NCI-H526 treated with DMSO at 0.1 percent for 48 hours (cell line): ENCODE results near the gene CUL3.
"Not testable (repeated sequence)": the region's sequence is repeated elsewhere in the genome, so short reads cannot be mapped to it uniquely, and the experiment has no call there.

ENCODE experiments used
- DNase-seq: peaks from one replicate; lab custom pipeline; 2025; lab: John Stamatoyannopoulos, UW

The CUL3 gene

DNA sequence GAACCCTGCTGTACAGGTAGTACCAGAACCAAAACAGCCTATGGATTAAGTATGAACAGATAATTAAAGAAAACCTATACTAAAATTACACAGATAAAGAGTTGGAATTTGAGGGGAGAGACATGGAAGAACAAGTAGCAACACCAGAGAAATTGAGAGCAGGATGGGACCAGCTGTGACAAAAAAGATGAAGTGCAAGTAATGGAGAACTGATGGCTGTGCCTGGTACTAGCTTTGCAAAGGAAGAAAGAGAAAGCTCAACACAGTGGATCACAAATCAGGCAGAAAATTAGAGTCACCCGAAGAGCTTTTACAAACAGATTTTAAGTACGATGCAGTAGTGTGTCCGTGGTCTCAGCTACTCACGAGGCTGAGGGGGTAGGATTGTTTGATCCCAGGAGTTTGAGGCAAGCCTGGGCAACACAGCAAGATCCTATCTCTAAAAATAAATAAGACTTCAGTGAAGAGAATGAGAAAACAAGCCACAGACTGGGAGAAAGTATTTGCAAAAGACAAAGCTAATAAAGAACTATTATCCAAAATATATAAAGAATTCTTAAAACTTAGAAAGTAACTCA lies 46.5 kb downstream of the CUL3 start:
- DNase-seq, result no peak

DNA sequence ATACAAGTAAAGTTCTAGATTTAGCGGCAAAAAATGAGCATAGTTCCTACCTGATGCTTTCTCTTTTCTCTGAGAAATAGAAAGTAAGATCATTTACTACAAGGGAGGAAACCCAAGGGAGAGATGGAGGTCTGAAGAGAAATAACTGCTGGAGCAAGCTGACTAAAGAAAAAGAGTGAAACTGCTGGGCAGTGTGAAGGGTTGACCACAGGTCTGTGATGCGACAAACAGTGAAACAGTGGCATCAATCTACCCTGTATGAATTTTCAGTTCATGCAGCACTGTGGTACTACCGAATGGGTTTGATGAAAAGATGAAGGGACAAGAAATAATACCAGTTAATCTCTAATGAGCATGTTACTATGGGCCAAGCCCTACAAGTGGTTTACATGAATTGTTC lies 52.2 kb downstream of the CUL3 start:
- no peak for DNase-seq

DNA sequence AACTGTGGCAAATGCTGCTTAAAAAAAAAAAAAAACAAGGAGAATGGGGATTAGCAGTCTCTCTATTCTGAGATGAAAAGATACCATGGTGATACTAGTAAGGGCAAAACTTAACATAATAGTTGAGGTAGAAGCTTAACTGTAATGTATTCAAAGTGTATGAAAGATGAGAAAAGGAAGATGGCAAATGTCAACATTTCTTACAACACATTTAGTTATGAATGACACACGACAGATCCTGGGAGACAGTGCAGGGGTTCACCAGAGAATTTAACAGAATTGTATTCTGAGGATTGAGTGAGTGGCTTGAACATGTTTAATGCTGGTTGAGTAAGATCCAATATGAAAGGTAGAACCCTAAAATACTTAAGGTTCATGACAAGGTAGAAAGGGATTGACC lies 52.7 kb downstream of the CUL3 start:
- no peak for DNase-seq

DNA sequence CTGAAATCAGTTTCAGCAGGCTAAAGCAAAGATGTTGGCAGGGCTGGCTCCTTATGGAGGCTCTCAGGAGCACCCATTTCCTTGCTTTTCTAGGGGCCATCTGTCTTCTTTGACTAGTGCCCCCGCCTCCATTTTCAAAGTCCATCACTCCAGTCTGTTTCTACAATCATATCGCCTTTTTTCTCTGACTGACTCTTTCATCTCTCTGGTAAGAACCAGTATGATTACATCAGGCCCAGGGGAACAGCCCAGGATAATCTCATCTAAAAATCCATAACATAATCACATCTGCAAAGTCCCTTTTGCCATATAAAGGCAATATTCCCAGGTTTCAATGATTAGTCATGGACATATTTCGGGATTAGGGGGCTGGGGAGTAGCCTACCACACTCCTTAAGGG lies 57.0 kb downstream of the CUL3 start:
- no peak for DNase-seq

DNA sequence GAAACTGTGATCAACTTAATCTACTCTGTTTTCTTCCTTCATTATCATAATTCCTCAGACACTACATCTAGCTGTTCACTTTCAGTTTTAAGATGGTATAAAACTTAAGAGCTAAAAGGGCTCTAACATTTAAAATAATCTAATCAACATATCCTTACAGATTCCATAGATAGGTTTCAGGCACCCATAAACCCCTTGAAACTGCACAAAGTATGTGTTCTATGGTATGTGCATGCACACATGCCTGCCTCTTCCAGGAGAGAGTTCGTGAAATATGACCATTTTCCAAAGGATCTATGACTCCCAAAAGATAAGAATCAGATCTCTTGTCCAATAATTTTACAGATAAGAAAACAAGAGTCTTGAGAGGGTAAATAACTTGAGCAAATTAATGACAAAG lies 59.4 kb downstream of the CUL3 start:
- no peak for DNase-seq

DNA sequence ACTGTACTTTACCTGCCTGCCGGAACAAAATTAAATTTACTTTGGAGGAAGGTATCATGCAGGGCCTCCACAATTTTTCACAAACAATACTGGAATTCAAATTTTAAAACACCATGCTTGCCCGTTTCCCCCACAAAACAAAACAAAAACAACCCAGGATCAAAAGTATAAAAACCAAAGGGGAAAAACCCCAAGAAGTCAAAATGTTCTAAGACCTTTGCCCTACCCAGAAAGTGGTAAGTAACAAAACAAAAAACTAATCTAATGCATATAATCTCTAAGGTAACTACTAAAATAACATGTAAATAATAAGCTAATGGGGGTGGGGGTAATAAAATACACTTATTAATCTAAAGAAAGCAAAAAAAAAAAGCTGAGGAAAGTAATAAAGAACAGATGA lies 60.5 kb downstream of the CUL3 start:
- no peak for DNase-seq

DNA sequence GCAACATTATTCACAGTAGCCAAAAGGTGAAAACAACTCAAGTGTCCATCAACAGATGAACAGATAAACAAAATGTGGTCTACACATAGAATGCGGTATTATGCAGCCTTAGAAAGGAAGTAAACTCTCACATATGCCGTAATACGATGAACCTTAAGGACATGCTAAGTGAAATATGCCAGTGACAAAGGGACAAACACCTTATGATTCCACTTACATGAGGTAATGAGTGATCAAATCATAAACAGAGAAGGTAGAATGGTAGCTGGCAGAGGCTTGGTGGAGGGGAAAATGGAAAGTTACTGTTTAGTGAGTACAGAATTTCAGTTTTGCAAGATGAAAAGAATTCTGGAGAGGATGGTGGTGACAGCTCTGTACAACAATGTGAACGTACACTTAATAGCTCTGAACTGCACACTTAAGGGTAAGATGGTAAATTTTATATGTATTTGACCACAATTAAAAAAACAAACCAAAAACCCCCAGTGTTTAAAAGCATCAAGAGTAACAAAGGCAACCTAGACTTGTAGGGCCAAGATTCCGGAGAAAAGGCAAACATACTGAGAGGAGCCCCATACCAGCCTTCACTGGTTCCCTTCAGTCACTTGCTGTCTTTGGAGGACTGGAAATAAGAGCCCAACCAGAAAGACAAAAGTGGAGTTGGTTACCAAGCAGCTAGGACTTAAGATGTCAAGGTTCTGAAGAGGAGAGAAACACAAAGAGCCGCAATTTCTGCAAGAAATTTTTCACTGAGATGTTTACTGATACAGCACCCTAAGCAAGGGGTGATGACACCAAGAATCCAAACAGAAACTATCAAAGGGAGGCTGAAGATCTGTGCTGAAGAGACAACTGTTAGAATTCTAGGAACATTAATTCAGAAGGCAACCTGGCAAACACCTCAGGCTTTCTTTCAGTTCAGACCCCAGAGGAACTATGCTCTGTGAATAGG lies 61.3 kb downstream of the CUL3 start:
- no peak for DNase-seq

DNA sequence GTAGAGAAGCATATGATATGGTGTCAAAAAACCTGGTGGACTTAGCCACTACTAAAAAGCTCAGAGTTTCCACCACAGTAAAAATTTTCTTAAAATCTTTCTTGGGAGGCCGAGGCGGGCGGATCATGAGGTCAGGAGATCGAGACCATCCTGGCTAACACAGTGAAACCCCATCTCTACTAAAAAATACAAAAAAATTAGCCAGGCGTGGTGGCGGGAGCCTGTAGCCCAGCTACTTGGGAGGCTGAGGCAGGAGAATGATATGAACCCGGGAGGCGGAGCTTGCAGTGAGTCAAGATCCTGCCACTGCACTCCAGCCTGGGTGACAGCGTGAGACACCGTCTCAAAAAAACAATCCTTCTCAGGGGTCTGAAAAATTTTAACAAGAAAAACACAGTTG lies 62.7 kb downstream of the CUL3 start:
- not testable (repeated sequence) for DNase-seq

DNA sequence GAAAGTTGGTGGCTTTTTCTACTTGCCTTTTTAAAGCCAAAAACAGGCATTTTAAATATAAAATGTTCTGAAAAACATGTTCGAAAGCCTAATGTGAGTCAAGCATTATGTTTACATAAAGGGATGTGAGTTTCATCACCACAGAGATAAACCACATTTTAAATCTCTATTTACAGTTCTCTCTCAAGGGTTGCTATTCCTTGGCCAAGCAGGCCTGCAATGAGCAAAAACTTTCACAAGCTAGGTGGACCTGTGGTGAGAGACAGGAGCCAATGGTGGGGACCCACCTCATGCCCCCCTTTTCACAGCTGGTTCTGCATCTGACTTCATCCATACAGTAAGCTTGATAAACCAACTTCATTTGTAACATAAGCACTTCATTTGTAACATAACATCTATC lies 65.1 kb downstream of the CUL3 start:
- no peak for DNase-seq

DNA sequence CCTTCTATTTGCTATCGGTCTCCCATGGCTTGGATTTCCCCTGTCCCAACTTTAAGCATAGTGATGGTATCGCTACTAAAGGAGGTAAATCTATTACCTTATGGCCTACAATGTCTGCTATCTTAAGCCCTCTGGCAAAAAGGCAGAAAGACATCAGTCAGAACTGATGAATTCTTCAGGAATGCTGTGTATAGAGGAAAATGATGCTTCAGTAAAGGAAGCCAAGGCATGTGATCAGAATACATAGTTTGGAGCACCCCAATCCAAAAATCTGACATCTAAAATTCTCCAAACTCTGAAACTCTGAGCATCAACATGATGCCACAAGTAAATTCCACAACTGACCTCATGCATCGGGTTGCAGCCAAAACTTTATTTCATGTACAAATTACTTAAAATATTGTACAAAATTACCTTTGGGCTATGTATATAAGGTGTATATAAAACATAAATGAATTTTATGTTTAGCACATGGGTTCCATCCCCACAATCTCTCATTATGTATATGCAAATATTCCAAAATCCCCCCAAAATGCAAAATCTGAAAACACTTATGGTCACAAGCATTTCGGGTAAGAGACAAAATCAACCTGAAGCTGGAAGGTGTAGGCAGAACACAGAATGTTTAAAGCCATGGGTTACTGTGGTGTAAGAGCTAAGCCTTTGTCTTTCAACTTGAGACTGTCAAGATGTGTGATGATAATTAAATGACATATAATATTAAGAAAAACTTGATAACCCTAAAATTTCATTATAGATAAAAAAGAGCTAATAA lies 66.2 kb downstream of the CUL3 start:
- no peak for DNase-seq

DNA sequence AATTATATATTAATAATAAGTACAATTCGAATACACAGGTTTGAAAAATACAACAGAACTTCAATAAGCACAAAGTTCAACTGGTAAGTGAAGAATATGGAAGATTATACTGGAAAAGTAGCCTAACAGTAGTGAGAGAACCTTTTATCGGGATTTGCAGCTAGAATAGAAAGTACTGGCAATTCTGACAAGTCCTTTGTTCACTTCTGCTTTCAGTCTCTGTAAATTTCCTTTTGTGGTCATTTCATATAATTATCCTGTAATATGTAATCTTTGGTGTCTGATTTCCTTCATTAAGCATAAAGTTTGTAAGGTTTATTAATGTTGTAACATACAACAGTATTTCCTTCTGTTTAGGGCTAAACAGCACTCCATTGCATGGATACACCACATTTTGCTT lies 67.2 kb downstream of the CUL3 start:
- DNase-seq, result no peak

DNA sequence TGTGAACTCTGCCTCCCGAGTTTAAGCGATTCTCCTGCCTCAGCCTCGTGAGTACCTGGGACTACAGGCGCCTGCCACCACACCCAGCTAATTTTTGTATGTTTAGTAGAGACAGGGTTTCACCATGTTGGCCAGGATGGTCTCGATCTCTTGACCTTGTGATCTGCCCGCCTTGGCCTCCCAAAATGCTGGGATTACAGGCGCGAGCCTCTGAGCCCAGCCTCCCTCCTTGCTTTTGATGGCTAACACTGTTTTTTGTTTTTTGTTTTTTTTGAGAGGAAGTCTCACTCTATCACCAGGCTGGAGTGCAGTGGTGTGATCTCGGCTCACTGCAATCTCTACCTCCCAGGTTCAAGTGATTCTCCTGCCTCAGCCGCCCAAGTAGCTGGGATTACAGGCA lies 68.8 kb downstream of the CUL3 start:
- not testable (repeated sequence) for DNase-seq

DNA sequence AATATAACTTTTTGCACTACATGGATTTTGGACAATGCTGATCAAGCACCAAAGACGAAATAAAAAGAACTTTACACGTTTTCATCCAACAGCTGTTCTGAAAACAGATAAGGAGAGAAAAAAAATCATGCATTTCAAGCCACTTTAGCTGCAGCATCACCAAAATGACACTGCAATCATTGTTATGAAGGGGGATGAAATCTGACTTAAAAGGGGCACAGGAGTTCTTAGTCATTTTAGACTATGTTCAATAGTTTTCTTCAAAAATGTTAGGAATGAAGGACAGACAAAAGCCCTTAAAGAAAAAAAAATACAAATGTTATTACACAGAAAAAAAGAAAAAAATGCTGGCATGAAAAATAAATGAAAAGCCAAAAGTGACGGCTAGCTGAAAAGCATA lies 71.2 kb downstream of the CUL3 start:
- DNase-seq, result no peak

DNA sequence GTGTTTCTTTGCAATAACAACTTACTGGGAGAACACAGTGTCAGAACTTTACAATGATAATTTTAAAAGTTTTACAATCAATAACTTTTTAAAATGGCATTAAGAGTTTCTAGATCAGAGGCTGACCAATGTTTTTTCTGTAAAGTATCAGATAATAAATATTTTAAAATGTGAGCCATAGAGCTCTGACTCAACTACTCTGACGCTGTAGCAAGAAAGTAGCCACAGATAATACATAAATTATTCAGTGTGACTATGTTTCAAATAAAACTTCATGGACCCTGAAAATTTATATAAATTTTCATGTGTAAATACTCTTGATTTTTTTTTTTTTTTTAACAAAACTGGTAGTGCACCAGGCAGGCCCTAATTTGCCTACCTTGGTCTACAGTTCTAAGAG lies 77.4 kb downstream of the CUL3 start:
- DNase-seq, result peak; percentile 69

DNA sequence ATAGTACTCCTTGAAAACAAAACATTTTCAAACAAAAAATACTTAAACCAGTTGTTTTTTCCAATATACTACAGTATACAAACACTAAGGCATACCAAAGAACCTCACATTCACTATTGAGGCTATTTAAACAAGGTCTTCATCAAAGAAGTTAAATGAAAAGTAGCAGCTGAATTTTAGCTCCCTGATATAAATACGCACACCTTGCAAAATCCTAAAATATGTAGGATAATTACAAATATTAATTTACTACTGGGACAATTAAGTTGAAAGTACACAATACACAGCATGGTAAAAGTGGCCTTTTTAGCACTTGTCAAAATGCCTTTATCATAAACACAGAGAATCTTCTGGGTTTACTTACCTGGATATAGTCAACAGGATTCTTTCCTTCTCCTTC lies 78.7 kb downstream of the CUL3 start:
- no peak for DNase-seq

DNA sequence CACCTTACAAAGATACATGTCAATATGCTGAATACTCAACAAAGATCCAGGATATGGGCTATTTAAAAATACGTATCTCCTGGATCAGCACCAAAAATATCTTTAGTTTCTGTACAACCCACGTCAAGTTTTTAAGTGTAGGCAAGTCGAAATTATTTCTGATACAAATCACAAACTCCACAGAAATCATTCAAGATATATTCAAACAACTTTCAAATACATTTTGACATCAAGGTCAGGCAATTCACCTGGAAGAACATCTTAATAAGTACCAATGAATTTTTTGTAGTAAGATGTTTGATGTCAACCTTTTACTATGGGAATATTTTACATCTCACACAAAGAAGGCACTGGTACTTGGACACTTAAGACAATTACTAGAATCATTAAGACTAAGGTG lies 86.2 kb downstream of the CUL3 start:
- no peak for DNase-seq

DNA sequence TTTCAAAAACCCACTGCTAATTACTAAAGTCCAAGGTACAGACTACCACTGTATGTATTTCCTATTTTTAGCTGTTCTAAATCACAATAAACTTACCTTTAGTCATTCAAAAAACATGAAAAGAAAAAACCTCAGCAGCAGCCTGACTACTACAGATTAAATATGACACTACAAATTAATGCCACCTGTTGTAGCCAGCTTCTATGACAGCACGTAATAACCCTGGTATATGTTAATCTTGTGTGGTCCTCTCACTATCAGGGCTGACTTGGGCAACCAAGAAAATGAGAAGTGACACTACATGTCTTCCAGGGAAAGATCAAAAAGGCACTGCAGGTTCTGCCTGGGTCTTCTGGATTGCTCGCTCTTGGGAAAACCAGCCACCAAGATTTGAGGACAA lies 92.6 kb downstream of the CUL3 start:
- no peak for DNase-seq

DNA sequence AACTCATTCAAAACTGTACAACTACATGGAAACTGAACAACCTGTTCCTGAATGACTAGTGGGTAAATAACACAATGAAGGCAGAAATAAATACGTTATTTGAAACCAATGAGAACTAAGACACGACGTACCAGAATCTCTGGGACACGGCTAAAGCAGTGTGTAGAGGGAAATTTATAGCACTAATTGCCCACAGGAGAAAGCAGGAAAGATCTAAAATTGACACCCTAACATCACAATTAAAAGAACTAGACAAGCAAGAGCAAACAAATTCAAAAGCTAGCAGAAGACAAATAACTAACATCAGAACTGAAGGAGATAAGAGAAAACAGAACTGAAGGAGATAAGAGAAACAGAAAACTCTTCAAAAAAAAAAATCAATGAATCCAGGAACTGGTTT lies 97.2 kb downstream of the CUL3 start:
- DNase-seq, result not testable (repeated sequence)

DNA sequence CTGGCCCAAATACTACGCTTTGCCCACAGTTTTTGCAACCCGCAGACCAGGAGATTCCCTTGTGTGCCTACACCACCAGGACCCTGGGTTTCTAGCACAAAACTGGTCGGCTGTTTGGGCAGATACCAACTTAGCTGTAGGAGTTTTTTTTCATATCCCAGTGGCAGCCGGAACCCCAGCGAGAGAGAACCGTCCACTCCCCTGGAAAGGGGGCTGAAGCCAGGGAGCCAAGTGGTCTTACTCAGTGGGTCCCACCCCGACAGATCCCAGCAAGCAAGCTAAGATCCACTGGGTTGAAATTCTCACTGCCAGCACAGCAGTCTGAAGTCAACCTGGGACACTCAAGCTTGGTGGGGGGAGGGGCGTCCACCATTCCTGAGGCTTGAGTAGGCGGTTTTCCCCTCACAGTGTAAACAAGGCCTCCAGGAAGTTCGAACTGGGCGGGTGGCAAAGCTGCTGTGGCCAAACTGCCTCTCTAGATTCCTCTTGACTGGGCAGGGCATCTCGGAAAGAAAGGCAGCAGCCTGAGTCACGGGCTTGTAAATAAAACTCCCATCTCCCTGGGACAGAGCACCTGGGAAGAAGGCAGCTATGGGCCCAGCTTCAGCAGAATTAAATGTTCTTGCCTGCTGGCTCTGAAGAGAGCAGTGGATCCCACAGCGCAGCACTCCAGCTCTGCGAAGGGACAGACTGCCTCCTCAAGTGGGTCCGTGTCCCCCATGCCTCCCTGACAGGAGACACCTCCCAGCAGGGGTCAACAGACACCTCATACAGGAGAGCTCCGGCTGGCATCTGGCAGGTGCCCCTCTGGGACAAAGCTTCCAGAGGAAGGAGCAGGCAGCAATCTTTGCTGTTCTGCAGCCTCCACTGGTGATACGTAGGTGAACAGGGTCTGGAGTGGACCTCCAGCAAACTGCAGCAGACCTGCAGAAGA lies 99.8 kb downstream of the CUL3 start:
- peak; percentile 87 for DNase-seq

DNA sequence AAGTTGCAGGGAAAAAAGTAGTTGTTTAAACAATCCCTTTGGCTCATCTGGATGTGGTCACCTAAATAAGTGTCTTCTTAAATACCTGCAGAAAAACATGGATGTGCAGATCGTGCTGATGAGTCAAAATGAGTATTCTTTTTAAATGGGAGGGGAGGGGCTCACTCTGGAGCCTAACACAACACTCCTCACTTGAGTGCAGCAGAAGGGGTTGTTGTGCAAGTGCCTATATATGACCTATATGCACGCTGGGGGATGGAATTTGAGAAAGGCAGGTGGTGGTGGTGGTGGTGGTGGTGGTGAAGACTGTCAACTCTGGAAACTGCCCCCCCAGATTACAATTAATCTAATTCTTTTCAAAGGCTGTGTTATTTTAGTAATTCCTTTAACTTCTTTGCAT lies 105.3 kb downstream of the CUL3 start:
- DNase-seq, result no peak

DNA sequence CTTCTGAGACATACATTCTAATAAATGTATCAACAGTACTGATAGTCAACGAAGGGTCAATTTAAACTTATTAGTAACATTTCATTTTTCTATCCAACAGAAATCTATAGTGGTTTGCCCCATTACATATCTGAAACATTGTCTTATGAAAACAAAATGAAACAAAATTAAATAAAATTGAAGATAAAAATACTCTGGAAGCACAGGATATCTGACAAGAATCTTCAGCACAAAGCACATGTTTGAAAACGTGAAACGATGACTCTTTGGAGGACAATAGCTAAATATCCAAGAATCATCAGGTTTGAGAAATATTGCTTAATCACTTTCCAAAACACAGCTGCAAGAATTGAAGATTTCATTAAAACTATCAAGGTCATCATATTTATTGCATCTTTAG lies 112.3 kb downstream of the CUL3 start:
- no peak for DNase-seq

DNA sequence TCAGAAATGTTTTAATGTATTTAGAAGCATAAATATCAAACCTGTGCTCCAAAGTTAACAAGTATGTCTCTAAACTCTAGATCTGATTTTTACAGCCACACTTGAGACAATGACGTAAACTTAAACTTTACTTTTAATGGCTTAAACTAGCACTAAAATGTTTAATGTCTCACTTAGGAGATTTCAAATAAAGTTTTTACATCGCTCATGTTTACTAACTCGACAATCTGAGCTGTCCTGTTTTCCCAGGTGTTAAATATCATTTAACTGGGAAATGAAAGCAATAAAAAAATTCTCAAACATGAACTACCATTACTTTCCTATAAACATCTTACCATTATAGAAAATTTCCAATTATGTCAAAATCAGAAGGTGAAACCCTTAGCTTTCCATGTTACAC lies 113.0 kb downstream of the CUL3 start:
- no peak for DNase-seq
